Lung (tissue), 12 donors: Measurements from ENCODE around the gene SLC40A1. TPM values are rescaled to one million over a fixed set of nuclear protein-coding genes. Genes with fewer than 3 reads are reported as not detected.
A peak's percentile ranks its signal among the peaks of the same experiment; 100 is the strongest.

Source experiments
- ATAC-seq: fragments of 200-7000 bp; cut with Tn5 transposase; one replicate; pipeline ENCODE4 v1.9.1; 2020; ENCODE audit warnings: moderate number of reproducible peaks; ENCODE audit not compliant: insufficient read depth, low FRiP score
- DNase-seq, 3 donors: peaks; one replicate each; pipeline ENCODE4 v3.0.0-alpha.2; 2013 to 2017
- H3K27ac ChIP-seq, 2 donors: one replicate each; pipeline ENCODE4 v1.5.1; 2013; ENCODE audit warnings: mild to moderate bottlenecking in 2 of 2, moderate library complexity in 2 of 2, control low read depth in 1 of 2, inconsistent platforms in 1 of 2, low read depth in 1 of 2, low read length in 1 of 2
- H3K27me3 ChIP-seq, 3 donors: one replicate each; pipeline ENCODE4 v1.5.1; 2013; ENCODE audit warnings: low read length in 2 of 3; ENCODE audit not compliant: control insufficient read depth in 3 of 3, insufficient read depth in 3 of 3
- H3K36me3 ChIP-seq, 4 donors: one replicate each; pipeline ENCODE4 v1.5.1; 2013; ENCODE audit warnings: low read length in 4 of 4, mild to moderate bottlenecking in 1 of 4, moderate library complexity in 1 of 4; ENCODE audit not compliant: control insufficient read depth in 4 of 4, insufficient read depth in 4 of 4
- H3K4me1 ChIP-seq, 5 donors: one replicate each; pipeline ENCODE4 v1.5.1; 2013; ENCODE audit warnings: low read length in 5 of 5, mild to moderate bottlenecking in 2 of 5, moderate library complexity in 1 of 5; ENCODE audit not compliant: control insufficient read depth in 5 of 5, insufficient read depth in 5 of 5
- H3K4me3 ChIP-seq: one replicate; pipeline ENCODE4 v1.5.1; 2013; ENCODE audit warnings: mild to moderate bottlenecking, control low read depth, moderate library complexity
- H3K9ac ChIP-seq, 2 donors: one replicate each; pipeline ENCODE4 v1.5.1; 2013; ENCODE audit warnings: low read length in 2 of 2, control low read depth in 1 of 2; ENCODE audit not compliant: insufficient read depth in 1 of 2
- H3K9me3 ChIP-seq, 4 donors: one replicate each; pipeline ENCODE4 v1.5.1; 2013; ENCODE audit warnings: low read length in 3 of 4, mild to moderate bottlenecking in 1 of 4, moderate library complexity in 1 of 4; ENCODE audit not compliant: control insufficient read depth in 4 of 4, insufficient read depth in 3 of 4
- CTCF ChIP-seq: IDR thresholded peaks from 2 replicates; pipeline ENCODE4 v1.5.1; 2012; ENCODE audit warnings: mild to moderate bottlenecking; ENCODE audit errors: control extremely low read depth, extremely low read depth
- WGBS, 2 donors: extraction: QIAGEN DNeasy Blood & Tissue Kit; methylation state at CpG; one replicate each; pipeline ENCODE4 v1.1.7; 2013; 5-methylcytosine and 5-hydroxymethylcytosine counted together
- polyA plus RNA-seq, 2 donors: library from polyadenylated mRNA; stranded (reverse); fragments of 200-250 nt; gene quantifications; one replicate each; pipeline ENCODE4 v1.2.1, GENCODE V29; 2013
- total RNA-seq, 2 donors: library from RNA; depleted of rRNA in 1 of 2; stranded (reverse); fragments of >200 nt in 1 of 2; gene quantifications; one replicate each; pipeline ENCODE4 v1.2.1, GENCODE V29; 2014 to 2021
- donor health status: control.
- donor health status: control.
- donor health status: Bipolar disorder and iron deficiency.
- donor health status: healthy.
- donor health status: DM: yes; HTN: yes; CAD: no.

The SLC40A1 gene
- total and polyA plus RNA-seq, 4 donors: 50.2 to 553 (median 75.8) TPM

GRCh38 chr2:189610700-189611099 is 30.1 kb upstream of the SLC40A1 start:
- ATAC-seq (no peak), DNase-seq (no peak)
- no peaks in the 10 kb centered on the region for H3K36me3 ChIP-seq
- H3K27ac ChIP-seq: no peak overlapping the region
- H3K4me1 ChIP-seq: peaks cover 0 to 44% (median 23%) of the 10 kb centered on the region in 5 donors
- H3K27me3 ChIP-seq: no peaks in the 10 kb centered on the region
- TF ChIP-seq CTCF: no peak
- no peak overlapping the region for H3K4me3 ChIP-seq
- no peak overlapping the region for H3K9ac ChIP-seq
- WGBS, 2 donors: 68 to 74% methylated on average over 2 of the region's 2 CpGs
- no peaks in the 10 kb centered on the region for H3K9me3 ChIP-seq

GRCh38 chr2:189609853-189610252 is 29.3 kb upstream of the SLC40A1 start:
- no peak overlapping the region for H3K9ac ChIP-seq
- 67 to 84% methylated on average over 1 of the region's 1 CpG for WGBS, 2 donors
- no peak overlapping the region for H3K4me3 ChIP-seq
- H3K27ac ChIP-seq: no peak overlapping the region
- H3K9me3 ChIP-seq: no peaks in the 10 kb centered on the region
- H3K36me3 ChIP-seq: no peaks in the 10 kb centered on the region
- no peaks in the 10 kb centered on the region for H3K27me3 ChIP-seq
- no peak for TF ChIP-seq CTCF
- no peak for ATAC-seq
- H3K4me1 ChIP-seq: peaks cover 0 to 42% (median 21%) of the 10 kb centered on the region in 5 donors
- DNase-seq: peak in 1 of 3 donors; percentile 14

- WGBS, 2 donors: 68 to 71% methylated on average over 4 of the region's 4 CpGs
- Histone ChIP-seq H3K9ac (no peak overlapping the region), H3K27ac (peak overlapping the region in 1 of 2 donors; percentile 63), H3K4me3 (no peak overlapping the region), H3K9me3 (no peaks in the 10 kb centered on the region), H3K4me1 (peaks cover 0 to 37% (median 17%) of the 10 kb centered on the region in 5 donors), H3K36me3 (no peaks in the 10 kb centered on the region), H3K27me3 (no peaks in the 10 kb centered on the region)
- TF ChIP-seq CTCF: no peak
- no peak for ATAC-seq
- DNase-seq: peak in 2 of 3 donors; percentile 50 to 68
These were observed 28.8 kb upstream of the SLC40A1 start for GRCh38 chr2:189609423-189609816.

- ATAC-seq: no peak
- no peak for TF ChIP-seq CTCF
- Histone ChIP-seq H3K36me3 (no peaks in the 10 kb centered on the region), H3K27ac (no peak overlapping the region), H3K27me3 (no peaks in the 10 kb centered on the region), H3K9ac (no peak overlapping the region), H3K4me3 (no peak overlapping the region), H3K4me1 (peaks cover 0 to 32% (median 13%) of the 10 kb centered on the region in 5 donors), H3K9me3 (no peaks in the 10 kb centered on the region)
- 53 to 66% methylated on average over 2 of the region's 2 CpGs for WGBS, 2 donors
- DNase-seq: no peak
These were observed 28.3 kb upstream of the SLC40A1 start for GRCh38 chr2:189608795-189609422.
